SK-N-SH treated with all-trans-retinoic acid at 6 μM for 48 hours (cell line): ENCODE results near the gene ANTXRL.
"Not testable (repeated sequence)": the region's sequence is repeated elsewhere in the genome, so short reads cannot be mapped to it uniquely, and the experiment has no call there.

Experiments used
- ARNTL ChIP-seq: fragments of 450-650 bp; formaldehyde crosslinking; IDR thresholded peaks from 2 replicates; pipeline ENCODE4 v1.5.0; 2020; ENCODE audit warnings: low read depth, mild to moderate bottlenecking, moderate library complexity, borderline replicate concordance
- BACH2 ChIP-seq: fragments of 250-450 bp; sonication (Bioruptor Pico); IDR thresholded peaks from 2 replicates; pipeline ENCODE4 v1.9.0; 2021; ENCODE audit warnings: mild to moderate bottlenecking, borderline replicate concordance
- CSRNP3 ChIP-seq: fragments of 250-450 bp; sonication (Bioruptor Pico); IDR thresholded peaks from 2 replicates; pipeline ENCODE4 v1.5.1; 2021; ENCODE audit warnings: mild to moderate bottlenecking, moderate library complexity
- OSR1 ChIP-seq: fragments of 250-450 bp; sonication (Bioruptor Pico); IDR thresholded peaks from 2 replicates; pipeline ENCODE4 v1.8.0; 2022; ENCODE audit warnings: moderate library complexity, mild to moderate bottlenecking, inconsistent platforms
- PPARA ChIP-seq: fragments of 250-450 bp; sonication (Bioruptor Pico); IDR thresholded peaks from 2 replicates; pipeline ENCODE4 v1.5.0; 2020; ENCODE audit warnings: mild to moderate bottlenecking, borderline replicate concordance
- TCF4 ChIP-seq: fragments of 250-450 bp; sonication (Bioruptor Pico); IDR thresholded peaks from 2 replicates; pipeline ENCODE4 v1.8.0; 2021; ENCODE audit warnings: mild to moderate bottlenecking, moderate library complexity, borderline replicate concordance
- ZC3H10 ChIP-seq: fragments of 250-450 bp; sonication (Bioruptor Pico); IDR thresholded peaks from 2 replicates; pipeline ENCODE4 v1.5.1; 2021; ENCODE audit warnings: mild to moderate bottlenecking, moderate library complexity
- ZFP30 ChIP-seq: fragments of 450-650 bp; formaldehyde crosslinking; IDR thresholded peaks from 2 replicates; pipeline ENCODE4 v1.5.0; 2022; ENCODE audit warnings: mild to moderate bottlenecking, moderate library complexity
- ZNF70 ChIP-seq: fragments of 450-650 bp; formaldehyde crosslinking; IDR thresholded peaks from 2 replicates; pipeline ENCODE4 v1.5.0; 2020; ENCODE audit warnings: mild to moderate bottlenecking, moderate library complexity
- TF ChIP-seq, protein P1 (sequence below): fragments of 250-450 bp; sonication (Bioruptor Pico); IDR thresholded peaks from 2 replicates; pipeline ENCODE4 v1.8.0; 2020; ENCODE audit warnings: mild to moderate bottlenecking, moderate library complexity, borderline replicate concordance

- not testable (repeated sequence) for TF ChIP-seq CSRNP3 (CRISPR knock-in tag); ZC3H10 (CRISPR knock-in tag); BACH2; ZFP30 (CRISPR knock-in tag); ZNF70 (CRISPR knock-in tag); ARNTL (CRISPR knock-in tag); PPARA (CRISPR knock-in tag); TCF4 (CRISPR knock-in tag); OSR1
- TF ChIP-seq, protein P1, sequence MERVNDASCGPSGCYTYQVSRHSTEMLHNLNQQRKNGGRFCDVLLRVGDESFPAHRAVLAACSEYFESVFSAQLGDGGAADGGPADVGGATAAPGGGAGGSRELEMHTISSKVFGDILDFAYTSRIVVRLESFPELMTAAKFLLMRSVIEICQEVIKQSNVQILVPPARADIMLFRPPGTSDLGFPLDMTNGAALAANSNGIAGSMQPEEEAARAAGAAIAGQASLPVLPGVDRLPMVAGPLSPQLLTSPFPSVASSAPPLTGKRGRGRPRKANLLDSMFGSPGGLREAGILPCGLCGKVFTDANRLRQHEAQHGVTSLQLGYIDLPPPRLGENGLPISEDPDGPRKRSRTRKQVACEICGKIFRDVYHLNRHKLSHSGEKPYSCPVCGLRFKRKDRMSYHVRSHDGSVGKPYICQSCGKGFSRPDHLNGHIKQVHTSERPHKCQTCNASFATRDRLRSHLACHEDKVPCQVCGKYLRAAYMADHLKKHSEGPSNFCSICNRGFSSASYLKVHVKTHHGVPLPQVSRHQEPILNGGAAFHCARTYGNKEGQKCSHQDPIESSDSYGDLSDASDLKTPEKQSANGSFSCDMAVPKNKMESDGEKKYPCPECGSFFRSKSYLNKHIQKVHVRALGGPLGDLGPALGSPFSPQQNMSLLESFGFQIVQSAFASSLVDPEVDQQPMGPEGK (CRISPR knock-in tag), result not testable (repeated sequence)
Measured at GRCh38 chr10:46296086-46296485, 9.3 kb downstream of the ANTXRL start.
